ENCODE measurements around the gene ZNF778. TPM values are rescaled to one million over a fixed set of nuclear protein-coding genes. Genes with fewer than 3 reads are reported as not detected.

The ZNF778 gene
- total and polyA plus RNA-seq, 2 of the 8 experiments (the other 6 are each of a cell fraction or from before 2014, with no cell fraction given): 9.5 to 21.9 TPM

Other genes starting within 250 kb of the ZNF778 start
- 1.3 and 2.7 TPM in 2 replicates for gene CBFA2T3, start 240.5 kb upstream of the ZNF778 start, total RNA-seq (2021; fragmentation: NEBNext Ultra II Directional; extraction: Animal tissue kit (Norgen Biotek cat#: 25700))
- 0.51 and 1.5 TPM in 2 replicates for gene CBFA2T3, start 240.5 kb upstream of the ZNF778 start, polyA plus RNA-seq (2011; rRNA removed)
- gene ACSF3, start 123.9 kb upstream of the ZNF778 start, total RNA-seq (2021; fragmentation: NEBNext Ultra II Directional; extraction: Animal tissue kit (Norgen Biotek cat#: 25700)): 22.9 and 27.0 TPM in 2 replicates
- 15.6 and 23.6 TPM in 2 replicates for gene ACSF3, start 123.9 kb upstream of the ZNF778 start, polyA plus RNA-seq (2011; rRNA removed)
- 0.65 and 0.82 TPM in 2 replicates for gene CDH15, start 46.0 kb upstream of the ZNF778 start, total RNA-seq (2021; fragmentation: NEBNext Ultra II Directional; extraction: Animal tissue kit (Norgen Biotek cat#: 25700))
- gene CDH15, start 46.0 kb upstream of the ZNF778 start, polyA plus RNA-seq (2011; rRNA removed): 0.50 and 0.60 TPM in 2 replicates
- gene SLC22A31, start 17.2 kb upstream of the ZNF778 start, total RNA-seq (2021; fragmentation: NEBNext Ultra II Directional; extraction: Animal tissue kit (Norgen Biotek cat#: 25700)): 10.6 and 11.1 TPM in 2 replicates
- 7.7 and 7.9 TPM in 2 replicates for gene SLC22A31, start 17.2 kb upstream of the ZNF778 start, polyA plus RNA-seq (2011; rRNA removed)